HepG2 (cell line): ENCODE measurements around the gene TRAP1. TPM values are rescaled to one million over a fixed set of nuclear protein-coding genes. Genes with fewer than 3 reads are reported as not detected.

Experiments used
- AHDC1 ChIP-seq: sonication (generic); formaldehyde crosslinking; IDR thresholded peaks from 2 replicates; pipeline ENCODE4 v1.5.1; 2020; ENCODE audit warnings: mild to moderate bottlenecking, missing genetic modification reagents, borderline replicate concordance
- CENPBD1 ChIP-seq: sonication (generic); formaldehyde crosslinking; IDR thresholded peaks from 2 replicates; pipeline ENCODE4 v1.8.0; 2022; ENCODE audit warnings: missing genetic modification reagents, low read depth, mild to moderate bottlenecking, borderline replicate concordance
- CENPT ChIP-seq: sonication (generic); formaldehyde crosslinking; IDR thresholded peaks from 2 replicates; pipeline ENCODE4 v1.8.0; 2022; ENCODE audit warnings: low read depth, mild to moderate bottlenecking, moderate library complexity, missing genetic modification reagents
- DR1 ChIP-seq: sonication (generic); formaldehyde crosslinking; IDR thresholded peaks from 2 replicates; pipeline ENCODE4 v1.8.0; 2021; ENCODE audit warnings: mild to moderate bottlenecking, missing genetic modification reagents, inconsistent platforms
- FOXA1 ChIP-seq, 2 experiments: fragments of 450-650 bp in 1 of 2; sonication (generic) in 1 of 2; formaldehyde crosslinking in 1 of 2; IDR thresholded peaks; 2 replicates each; pipeline versions ENCODE4 v1.4.0 to v1.6.1; 2016 to 2020; ENCODE audit warnings: missing genetic modification reagents in 1 of 2
- FOXP4 ChIP-seq: sonication (generic); formaldehyde crosslinking; IDR thresholded peaks from 2 replicates; pipeline ENCODE4 v1.4.0; 2020; ENCODE audit warnings: missing genetic modification reagents
- KLF12 ChIP-seq: sonication (generic); formaldehyde crosslinking; IDR thresholded peaks from 2 replicates; pipeline ENCODE4 v1.4.0; 2020; ENCODE audit warnings: missing genetic modification reagents, borderline replicate concordance
- MLX ChIP-seq: IDR thresholded peaks from 2 replicates; pipeline ENCODE4 v1.6.1; 2016
- SNRNP70 ChIP-seq: fragments of 200-400 bp; formaldehyde crosslinking; IDR thresholded peaks from 2 replicates; pipeline ENCODE4 v1.6.1; 2017; ENCODE audit warnings: mild to moderate bottlenecking, low read depth, low read length, moderate library complexity
- TEAD3 ChIP-seq: optimal IDR thresholded peaks from 2 replicates; pipeline ENCODE3; 2016; ENCODE audit warnings: borderline replicate concordance
- USF2 ChIP-seq, 2 experiments: sonication (generic) in 1 of 2; formaldehyde crosslinking in 1 of 2; IDR thresholded peaks; 2 replicates each; pipeline versions ENCODE4 v1.5.1 to v1.6.1; 2011 to 2020; ENCODE audit warnings: borderline replicate concordance in 1 of 2, low read depth in 1 of 2, low read length in 1 of 2, mild to moderate bottlenecking in 1 of 2, missing genetic modification reagents in 1 of 2, moderate library complexity in 1 of 2
- ZBTB10 ChIP-seq: sonication (generic); formaldehyde crosslinking; IDR thresholded peaks from 2 replicates; pipeline ENCODE4 v1.4.0; 2020; ENCODE audit warnings: missing genetic modification reagents, borderline replicate concordance
- polyA plus RNA-seq, 8 experiments: library from polyadenylated mRNA; depleted of rRNA in 3 of 8; stranded (reverse) in 7 of 8; unstranded in 1 of 8; fragments of >200 nt; fragmentation: Illumina TruSeq in 4 of 8; extraction: Trizol in 4 of 8; gene quantifications; 2 replicates each; pipeline versions ENCODE4 v1.2.1 to v1.2.3, GENCODE V29; 2011 to 2016; ENCODE audit warnings: low read depth in 4 of 8, missing spikeins in 1 of 8, mixed read lengths in 1 of 8; ENCODE audit not compliant: insufficient read depth in 1 of 8
- total RNA-seq, 5 experiments: library from RNA; depleted of rRNA; stranded (reverse); fragments of >200 nt; fragmentation: Illumina TruSeq; extraction: Trizol; gene quantifications; 2 replicates each; pipeline ENCODE4 v1.2.3, GENCODE V29; 2016; ENCODE audit warnings: low read depth in 1 of 5

TRAP1 gene
- total and polyA plus RNA-seq, 2 of the 13 experiments (the other 11 are each of a cell fraction or from before 2014, with no cell fraction given) = 127 to 240 TPM

- peak; percentile 88; the same call in 1 of the 2 replicates for TF ChIP-seq ZBTB10 (CRISPR knock-in tag)
- TF ChIP-seq USF2 (IDR thresholded peaks at IDR 0.05; ENCODE audit: low read depth, low read length) = no peak
- TF ChIP-seq USF2 (CRISPR knock-in tag; IDR thresholded peaks at IDR 0.05; ENCODE audit: borderline replicate concordance) = no peak
- TF ChIP-seq TEAD3 (CRISPR knock-in tag) = peak; percentile 78
- no peak for TF ChIP-seq AHDC1 (CRISPR knock-in tag)
- TF ChIP-seq SNRNP70 = no peak
- peak; percentile 29; the same call in 1 of the 2 replicates for TF ChIP-seq MLX (CRISPR knock-in tag)
- peak; percentile 39; the same call in 1 of the 2 replicates for TF ChIP-seq FOXA1 (IDR thresholded peaks at IDR 0.05)
- peak; percentile 93 for TF ChIP-seq FOXA1 (CRISPR knock-in tag; IDR thresholded peaks at IDR 0.05)
- no peak for TF ChIP-seq CENPBD1 (CRISPR knock-in tag)
- TF ChIP-seq KLF12 = no peak
- TF ChIP-seq DR1 = no peak
- 0 out of 2 replicates have a peak, but pooled peaks have one; percentile 40 for TF ChIP-seq FOXP4
- TF ChIP-seq CENPT (CRISPR knock-in tag) = no peak
These were observed 107.2 kb downstream of the TRAP1 start (continued) for GRCh38 chr16:3609895-3610697.
